Measurements from ENCODE around the gene PCGF3.
"Not testable (repeated sequence)": the region's sequence is repeated elsewhere in the genome, so short reads cannot be mapped to it uniquely, and the experiment has no call there.

DNA sequence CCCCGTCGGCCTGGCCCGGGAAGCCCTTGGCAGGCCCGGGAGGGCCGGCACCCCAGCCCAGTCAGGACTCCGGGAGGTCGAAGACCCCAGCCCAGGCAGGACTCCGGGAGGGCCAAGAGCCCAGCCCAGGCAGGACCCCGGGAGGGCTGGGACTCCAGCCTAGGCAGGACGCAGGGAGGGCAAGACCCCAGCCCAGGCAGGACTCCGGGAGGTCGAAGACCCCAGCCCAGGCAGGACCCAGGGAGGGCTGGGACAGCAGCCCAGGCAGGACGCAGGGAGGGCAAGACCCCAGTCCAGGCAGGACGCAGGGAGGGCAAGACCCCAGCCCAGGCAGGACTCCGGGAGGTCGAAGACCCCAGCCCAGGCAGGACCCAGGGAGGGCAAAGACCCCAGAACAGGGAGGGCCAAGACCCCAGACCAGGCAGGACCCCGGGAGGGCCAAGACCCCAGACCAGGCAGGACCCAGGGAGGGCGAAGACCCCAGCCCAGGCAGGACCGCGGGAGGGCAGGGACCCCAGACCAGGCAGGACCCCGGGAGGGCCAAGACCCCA is 526 bp downstream of the PCGF3 start:
- TF ChIP-seq, protein P1, sequence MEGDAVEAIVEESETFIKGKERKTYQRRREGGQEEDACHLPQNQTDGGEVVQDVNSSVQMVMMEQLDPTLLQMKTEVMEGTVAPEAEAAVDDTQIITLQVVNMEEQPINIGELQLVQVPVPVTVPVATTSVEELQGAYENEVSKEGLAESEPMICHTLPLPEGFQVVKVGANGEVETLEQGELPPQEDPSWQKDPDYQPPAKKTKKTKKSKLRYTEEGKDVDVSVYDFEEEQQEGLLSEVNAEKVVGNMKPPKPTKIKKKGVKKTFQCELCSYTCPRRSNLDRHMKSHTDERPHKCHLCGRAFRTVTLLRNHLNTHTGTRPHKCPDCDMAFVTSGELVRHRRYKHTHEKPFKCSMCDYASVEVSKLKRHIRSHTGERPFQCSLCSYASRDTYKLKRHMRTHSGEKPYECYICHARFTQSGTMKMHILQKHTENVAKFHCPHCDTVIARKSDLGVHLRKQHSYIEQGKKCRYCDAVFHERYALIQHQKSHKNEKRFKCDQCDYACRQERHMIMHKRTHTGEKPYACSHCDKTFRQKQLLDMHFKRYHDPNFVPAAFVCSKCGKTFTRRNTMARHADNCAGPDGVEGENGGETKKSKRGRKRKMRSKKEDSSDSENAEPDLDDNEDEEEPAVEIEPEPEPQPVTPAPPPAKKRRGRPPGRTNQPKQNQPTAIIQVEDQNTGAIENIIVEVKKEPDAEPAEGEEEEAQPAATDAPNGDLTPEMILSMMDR (IDR thresholded peaks at IDR 0.05), result not testable (repeated sequence)
- TF ChIP-seq POLR2A (IDR thresholded peaks at IDR 0.05), result not testable (repeated sequence)
